NCI-H446 treated with DMSO at 0.1 percent for 48 hours (cell line): ENCODE measurements around the gene PUS3.
"Not testable (repeated sequence)": the region's sequence is repeated elsewhere in the genome, so short reads cannot be mapped to it uniquely, and the experiment has no call there.

ENCODE experiments used
- DNase-seq: peaks from one replicate; lab custom pipeline; 2025; lab: John Stamatoyannopoulos, UW

Gene PUS3

GRCh38 chr11:125871391-125872137, 31.4 kb downstream of the PUS3 start:
- no peak for DNase-seq

- no peak for DNase-seq
Measured at GRCh38 chr11:125869521-125869920, 33.5 kb downstream of the PUS3 start.

- DNase-seq, result not testable (repeated sequence)
Measured at GRCh38 chr11:125865354-125865753, 37.7 kb downstream of the PUS3 start.

- DNase-seq, result not testable (repeated sequence)
Measured at GRCh38 chr11:125862786-125863185, 40.2 kb downstream of the PUS3 start.

GRCh38 chr11:125857670-125858069, 45.3 kb downstream of the PUS3 start:
- DNase-seq, result not testable (repeated sequence)

GRCh38 chr11:125846188-125846587, 56.8 kb downstream of the PUS3 start:
- no peak for DNase-seq
